CD8-positive, alpha-beta memory T cell (primary cell): ENCODE measurements around the gene HRH1. TPM values are rescaled to one million over a fixed set of nuclear protein-coding genes. Genes with fewer than 3 reads are reported as not detected.

ENCODE experiments used
- CTCF ChIA-PET: fragments of 350-600 bp; sonication (Branson Sonifier 250); formaldehyde crosslinking; loops from one replicate; lab custom pipeline; 2021; ENCODE audit warnings: antibody characterized with exemption; lab: Charles Lee
- POLR2A ChIA-PET: fragments of 350-600 bp; sonication (Branson Sonifier 250); formaldehyde crosslinking; loops from one replicate; lab custom pipeline; 2021; ENCODE audit warnings: antibody characterized with exemption; lab: Charles Lee
- DNase-seq, 5 donors: peaks; one replicate each; pipeline versions ENCODE4 v3.0.0 to v3.0.0-alpha.2; 2020 to 2022; ENCODE audit warnings: mixed read lengths in 1 of 5
- H3K27ac ChIP-seq: one replicate; pipeline ENCODE4 v1.7.0; 2013; ENCODE audit warnings: low read depth, mild to moderate bottlenecking, low read length, moderate library complexity
- H3K27me3 ChIP-seq: 2 replicates; pipeline ENCODE4 v1.7.0; 2013; ENCODE audit warnings: low read length, mild to moderate bottlenecking; ENCODE audit not compliant: insufficient read depth, poor library complexity, severe bottlenecking
- H3K36me3 ChIP-seq: 2 replicates; pipeline ENCODE4 v1.7.0; 2013; ENCODE audit warnings: mild to moderate bottlenecking, low read length, moderate library complexity; ENCODE audit not compliant: insufficient read depth
- H3K4me1 ChIP-seq: 2 replicates; pipeline ENCODE4 v1.7.0; 2013; ENCODE audit warnings: mild to moderate bottlenecking, low read length, moderate library complexity; ENCODE audit not compliant: insufficient read depth
- H3K4me3 ChIP-seq: 2 replicates; pipeline ENCODE4 v1.7.0; 2013; ENCODE audit warnings: mild to moderate bottlenecking, low read length
- H3K9me3 ChIP-seq: 2 replicates; pipeline ENCODE4 v1.7.0; 2013; ENCODE audit warnings: mild to moderate bottlenecking, low read length
- H3K27ac Mint-ChIP-seq, 8 donors: one replicate each; pipeline ENCODE4 v1.8.0; 2020 to 2021; ENCODE audit warnings: mixed read lengths in 8 of 8, mild to moderate bottlenecking in 6 of 8, inconsistent platforms in 3 of 8, moderate library complexity in 3 of 8
- H3K27me3 Mint-ChIP-seq, 2 donors: one replicate each; pipeline ENCODE4 v1.8.0; 2020 to 2021; ENCODE audit warnings: mixed read lengths in 2 of 2, mild to moderate bottlenecking in 1 of 2, moderate library complexity in 1 of 2
- H3K36me3 Mint-ChIP-seq, 3 donors: one replicate each; pipeline ENCODE4 v1.8.0; 2020 to 2021; ENCODE audit warnings: mixed read lengths in 3 of 3, inconsistent platforms in 1 of 3, mild to moderate bottlenecking in 1 of 3
- H3K4me1 Mint-ChIP-seq, 3 donors: one replicate each; pipeline ENCODE4 v1.8.0; 2020 to 2021; ENCODE audit warnings: mixed read lengths in 3 of 3, inconsistent platforms in 1 of 3, mild to moderate bottlenecking in 1 of 3
- H3K4me3 Mint-ChIP-seq, 7 donors: one replicate each; pipeline ENCODE4 v1.8.0; 2020 to 2021; ENCODE audit warnings: mixed read lengths in 7 of 7, mild to moderate bottlenecking in 6 of 7, moderate library complexity in 4 of 7, inconsistent platforms in 2 of 7
- H3K9me3 Mint-ChIP-seq, 5 donors: one replicate each; pipeline ENCODE4 v1.8.0; 2020 to 2022; ENCODE audit warnings: mixed read lengths in 5 of 5, mild to moderate bottlenecking in 3 of 5, moderate library complexity in 2 of 5, inconsistent platforms in 1 of 5
- polyA plus RNA-seq: library from polyadenylated mRNA; unstranded; fragments of 300-500 nt; fragmentation: Illumina TruSeq; gene quantifications from one replicate; pipeline ENCODE4 v1.2.3, GENCODE V29; 2021
- total RNA-seq, 2 experiments: library from RNA; stranded (reverse); gene quantifications; one replicate each; pipeline ENCODE4 v1.2.3, GENCODE V29; 2021

Gene HRH1
- total and polyA plus RNA-seq, 3 experiments from 2014 or later: 0.42 to 0.53 TPM; not detected in 1

DNA sequence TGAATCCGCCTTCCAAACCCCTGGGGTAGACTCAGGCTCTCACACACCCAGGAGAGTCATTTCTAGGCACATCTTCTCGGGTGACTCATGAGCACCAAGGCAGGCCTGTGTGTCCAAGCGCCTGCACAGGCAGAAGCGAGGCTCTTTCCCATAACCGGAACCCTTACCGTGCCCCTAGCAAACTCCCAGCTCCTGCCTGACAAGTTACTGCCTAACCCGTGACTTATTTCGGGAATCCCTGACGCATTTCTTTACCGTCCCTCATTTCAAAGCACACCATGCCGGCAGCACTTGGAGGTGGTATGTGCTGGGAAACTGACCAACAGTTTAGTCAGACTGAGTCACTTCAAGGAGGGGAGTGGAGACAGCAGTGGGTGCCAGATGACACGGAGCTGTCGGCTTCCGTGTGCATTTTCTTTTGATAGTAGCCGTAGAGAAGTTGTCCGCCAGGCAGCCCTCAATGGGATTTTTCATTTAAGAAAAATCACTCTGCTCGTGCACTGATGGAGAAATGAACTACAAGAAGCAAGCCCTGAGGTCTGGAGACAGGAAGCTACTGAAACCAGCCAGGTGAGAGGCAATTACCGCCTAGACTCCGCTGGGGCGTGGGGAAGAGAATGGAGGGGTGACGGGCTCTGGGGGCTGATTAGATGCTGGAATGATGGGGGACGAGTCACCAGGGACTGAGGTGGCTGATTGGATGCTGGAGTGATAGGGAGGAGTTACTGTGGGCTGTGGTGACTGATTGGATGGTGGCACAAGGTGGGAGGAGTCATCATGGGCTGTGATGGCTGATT lies 17.3 kb upstream of the HRH1 start:
- H3K27ac ChIP-seq: no peak overlapping the region
- DNase-seq: no peak
- Mint-ChIP-seq H3K4me3 (no peak overlapping the region), H3K27me3 (peaks cover 6 to 12% of the 10 kb centered on the region in 2 donors), H3K9me3 (peaks cover 0 to 4% (median 0%) of the 10 kb centered on the region in 5 donors), H3K36me3 (no peaks in the 10 kb centered on the region), H3K4me1 (peaks cover 0 to 6% (median 5%) of the 10 kb centered on the region in 3 donors), H3K27ac (peak overlapping the region in 2 of 8 donors; percentile 36 to 43)
- H3K27me3 ChIP-seq: peaks cover 3% of the 10 kb centered on the region
- H3K4me3 ChIP-seq: no peak overlapping the region
- ChIA-PET POLR2A (no interaction called here), CTCF (no interaction called here)
- no peaks in the 10 kb centered on the region for H3K36me3 ChIP-seq
- no peaks in the 10 kb centered on the region for H3K4me1 ChIP-seq
- H3K9me3 ChIP-seq: no peaks in the 10 kb centered on the region

DNA sequence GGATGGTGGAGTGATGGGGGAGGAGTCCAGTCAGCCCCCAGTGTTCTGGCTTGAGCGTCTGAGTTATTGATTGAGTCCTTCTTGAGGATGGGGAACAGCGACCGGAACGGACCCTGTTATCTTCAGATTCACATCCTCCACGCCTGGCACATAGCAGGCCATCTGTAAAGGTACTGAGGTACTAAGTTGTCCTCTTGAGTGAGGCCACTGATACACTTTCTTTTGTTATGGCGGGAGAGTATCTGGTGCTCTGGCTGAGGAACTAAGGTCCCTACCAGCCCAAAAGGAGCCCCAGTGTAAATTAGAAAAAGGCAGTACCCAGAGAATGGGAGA lies 16.7 kb upstream of the HRH1 start:
- Mint-ChIP-seq H3K4me3 (no peak overlapping the region), H3K4me1 (peaks cover 0 to 6% (median 5%) of the 10 kb centered on the region in 3 donors), H3K9me3 (peaks cover 0 to 4% (median 0%) of the 10 kb centered on the region in 5 donors), H3K27me3 (peaks cover 6 to 12% of the 10 kb centered on the region in 2 donors), H3K36me3 (no peaks in the 10 kb centered on the region), H3K27ac (no peak overlapping the region)
- ChIA-PET POLR2A (no interaction called here), CTCF (no interaction called here)
- H3K27me3 ChIP-seq: peaks cover 3% of the 10 kb centered on the region
- no peaks in the 10 kb centered on the region for H3K4me1 ChIP-seq
- no peaks in the 10 kb centered on the region for H3K36me3 ChIP-seq
- H3K9me3 ChIP-seq: no peaks in the 10 kb centered on the region
- H3K4me3 ChIP-seq: no peak overlapping the region
- no peak overlapping the region for H3K27ac ChIP-seq
- no peak for DNase-seq

DNA sequence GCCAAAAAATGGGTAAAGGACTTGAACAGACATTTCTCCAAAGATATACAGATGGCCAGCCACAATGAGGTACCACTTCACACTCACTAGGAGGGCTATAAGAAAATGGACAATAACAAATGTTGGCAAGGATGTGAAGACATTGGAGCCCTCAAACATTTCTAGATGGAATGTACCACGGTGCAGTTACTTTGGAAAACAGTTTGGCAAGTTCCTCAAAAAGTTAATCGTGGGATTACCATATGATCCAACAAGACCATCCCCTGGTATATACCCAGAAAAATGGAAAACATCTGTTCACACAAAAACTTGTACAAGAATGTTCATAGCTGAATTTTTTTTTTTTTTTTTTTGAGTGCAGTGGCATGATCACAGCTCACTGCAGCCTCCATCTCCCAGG lies 15.9 kb upstream of the HRH1 start:
- peaks cover 0 to 6% (median 5%) of the 10 kb centered on the region in 3 donors for H3K4me1 Mint-ChIP-seq
- ChIA-PET POLR2A (no interaction called here), CTCF (no interaction called here)
- Histone ChIP-seq H3K27me3 (peaks cover 3% of the 10 kb centered on the region), H3K9me3 (no peaks in the 10 kb centered on the region), H3K27ac (no peak overlapping the region), H3K4me3 (no peak overlapping the region), H3K4me1 (no peaks in the 10 kb centered on the region), H3K36me3 (no peaks in the 10 kb centered on the region)
- no peak for DNase-seq
- no peak overlapping the region for H3K27ac Mint-ChIP-seq
- no peaks in the 10 kb centered on the region for H3K36me3 Mint-ChIP-seq
- peaks cover 6 to 18% of the 10 kb centered on the region in 2 donors for H3K27me3 Mint-ChIP-seq
- H3K9me3 Mint-ChIP-seq: peaks cover 0 to 4% (median 0%) of the 10 kb centered on the region in 5 donors
- no peak overlapping the region for H3K4me3 Mint-ChIP-seq

DNA sequence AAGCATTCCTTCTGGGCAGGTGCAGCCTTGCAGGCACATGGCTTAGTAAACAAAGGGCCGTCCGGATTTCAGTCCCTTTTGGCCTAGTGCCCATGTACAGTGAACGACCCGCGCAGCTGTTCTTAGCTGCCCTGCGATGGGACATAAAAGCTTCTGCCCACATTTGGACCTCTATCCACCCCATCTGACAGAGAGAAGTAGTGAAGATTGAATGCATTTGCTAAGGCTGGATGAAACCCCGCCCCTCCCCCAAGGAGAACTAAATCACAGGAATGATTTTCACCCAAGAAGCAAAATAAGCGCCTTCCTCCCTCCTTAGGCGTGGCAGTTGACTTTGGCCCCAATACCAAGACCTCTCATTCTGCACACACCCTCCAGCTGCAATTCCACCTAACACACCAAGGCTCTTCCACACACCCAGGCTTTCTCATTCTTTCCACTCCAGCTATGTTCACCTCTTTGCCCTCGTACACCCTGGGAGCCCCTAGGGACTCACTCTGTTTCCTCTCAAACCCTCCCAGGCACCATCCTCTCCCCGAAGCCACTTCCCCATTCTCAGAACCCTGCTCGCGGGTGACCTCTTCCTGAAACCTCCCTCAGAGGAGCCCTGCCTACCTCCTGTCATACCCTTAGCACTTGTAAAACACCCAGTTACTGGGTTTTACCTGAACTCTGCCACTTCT lies 14.1 kb upstream of the HRH1 start:
- Mint-ChIP-seq H3K27ac (no peak overlapping the region), H3K27me3 (peaks cover 6 to 21% of the 10 kb centered on the region in 2 donors), H3K4me1 (peaks cover 0 to 6% (median 5%) of the 10 kb centered on the region in 3 donors), H3K9me3 (peaks cover 0 to 4% (median under 1%) of the 10 kb centered on the region in 5 donors), H3K4me3 (no peak overlapping the region), H3K36me3 (no peaks in the 10 kb centered on the region)
- Histone ChIP-seq H3K4me3 (no peak overlapping the region), H3K27me3 (peaks cover 3% of the 10 kb centered on the region), H3K27ac (no peak overlapping the region), H3K4me1 (no peaks in the 10 kb centered on the region), H3K9me3 (no peaks in the 10 kb centered on the region), H3K36me3 (no peaks in the 10 kb centered on the region)
- CTCF ChIA-PET: no interaction called here
- POLR2A ChIA-PET: no interaction called here
- DNase-seq: peak in 1 of 5 donors; percentile 9

DNA sequence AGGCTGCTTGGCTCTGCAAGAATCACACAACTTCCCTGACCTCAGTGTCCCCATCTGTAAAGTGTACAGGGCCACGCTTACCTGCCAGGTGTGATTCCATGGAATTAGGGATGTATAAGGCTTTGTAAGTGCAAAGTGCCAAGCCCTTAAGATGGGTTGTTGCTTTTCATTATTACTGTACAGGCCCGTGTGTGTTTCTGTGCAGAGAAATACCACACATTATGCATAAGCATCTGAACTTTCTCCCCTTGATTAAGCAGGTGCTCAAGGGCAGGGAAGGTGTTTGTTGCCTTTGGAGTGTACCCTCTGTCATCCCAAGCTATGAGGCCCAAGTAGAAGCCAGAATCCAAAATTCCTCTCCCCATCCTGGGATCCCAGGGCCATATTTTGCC lies 13.6 kb upstream of the HRH1 start:
- Histone ChIP-seq H3K9me3 (no peaks in the 10 kb centered on the region), H3K4me1 (no peaks in the 10 kb centered on the region), H3K27me3 (peaks cover 3% of the 10 kb centered on the region), H3K36me3 (no peaks in the 10 kb centered on the region), H3K27ac (no peak overlapping the region), H3K4me3 (no peak overlapping the region)
- no peak for DNase-seq
- peaks cover 6 to 21% of the 10 kb centered on the region in 2 donors for H3K27me3 Mint-ChIP-seq
- peaks cover 0 to 6% (median 5%) of the 10 kb centered on the region in 3 donors for H3K4me1 Mint-ChIP-seq
- H3K9me3 Mint-ChIP-seq: peaks cover 0 to 4% (median 1%) of the 10 kb centered on the region in 5 donors
- no peaks in the 10 kb centered on the region for H3K36me3 Mint-ChIP-seq
- no peak overlapping the region for H3K4me3 Mint-ChIP-seq
- ChIA-PET CTCF (no interaction called here), POLR2A (no interaction called here)
- H3K27ac Mint-ChIP-seq: no peak overlapping the region

DNA sequence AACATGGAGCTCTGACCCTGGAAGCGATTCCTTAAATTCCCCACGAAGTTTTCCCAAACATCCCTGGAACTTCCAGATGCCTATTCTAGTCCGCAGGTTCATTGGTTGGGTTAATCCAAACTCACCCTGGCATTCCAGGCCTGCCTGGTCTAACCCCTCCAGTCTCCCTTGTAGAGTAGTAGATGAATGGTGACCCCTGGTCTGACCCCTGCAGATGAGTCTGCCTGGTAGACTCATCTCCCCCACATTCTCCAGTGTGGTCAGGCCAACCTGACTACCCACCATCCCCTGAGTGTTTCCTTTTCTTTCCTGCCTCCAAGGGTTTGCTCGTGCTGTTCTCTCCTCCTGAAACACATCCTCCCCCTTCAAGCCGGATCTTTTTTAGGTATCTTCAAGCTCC lies 10.8 kb upstream of the HRH1 start:
- CTCF ChIA-PET: no interaction called here

DNA sequence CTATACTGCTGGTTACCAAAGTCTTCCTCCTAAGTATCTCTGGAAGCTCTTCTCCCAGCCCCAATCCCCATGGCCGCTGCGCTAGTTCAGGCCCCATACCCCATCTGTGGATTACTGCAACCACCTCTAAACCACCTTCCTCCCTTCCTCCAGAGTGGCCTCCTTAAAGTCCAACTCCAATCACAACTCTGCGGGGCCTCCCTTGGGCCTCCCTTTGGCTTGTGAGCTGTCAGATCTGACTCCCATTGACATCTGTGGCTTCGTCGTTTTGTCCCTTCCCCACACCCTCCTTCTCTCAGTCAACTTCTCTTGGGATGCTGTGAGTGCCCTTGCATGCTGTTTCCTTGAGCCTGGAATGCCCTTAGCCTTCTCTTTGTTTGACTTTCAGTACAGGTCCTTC lies 9.3 kb upstream of the HRH1 start:
- Mint-ChIP-seq H3K27me3 (peaks cover 13 to 40% of the 10 kb centered on the region in 2 donors), H3K9me3 (peaks cover 0 to 1% (median 0%) of the 10 kb centered on the region in 5 donors), H3K27ac (no peak overlapping the region), H3K4me3 (no peak overlapping the region), H3K4me1 (peaks cover 0 to 6% (median 5%) of the 10 kb centered on the region in 3 donors), H3K36me3 (no peaks in the 10 kb centered on the region)
- no peaks in the 10 kb centered on the region for H3K4me1 ChIP-seq
- H3K36me3 ChIP-seq: no peaks in the 10 kb centered on the region
- no peak overlapping the region for H3K27ac ChIP-seq
- H3K4me3 ChIP-seq: no peak overlapping the region
- POLR2A ChIA-PET: no interaction called here
- DNase-seq: no peak
- CTCF ChIA-PET: no interaction called here
- no peaks in the 10 kb centered on the region for H3K9me3 ChIP-seq
- peaks cover 2% of the 10 kb centered on the region for H3K27me3 ChIP-seq

More for the DNA sequence above, 10.8 kb upstream of the HRH1 start:
- peaks cover 0 to 1% (median 0%) of the 10 kb centered on the region in 5 donors for H3K9me3 Mint-ChIP-seq
- Histone ChIP-seq H3K4me3 (no peak overlapping the region), H3K9me3 (no peaks in the 10 kb centered on the region), H3K27ac (no peak overlapping the region), H3K36me3 (no peaks in the 10 kb centered on the region), H3K27me3 (peaks cover 3% of the 10 kb centered on the region), H3K4me1 (no peaks in the 10 kb centered on the region)
- H3K27me3 Mint-ChIP-seq: peaks cover 14 to 32% of the 10 kb centered on the region in 2 donors
- POLR2A ChIA-PET: no interaction called here
- no peak overlapping the region for H3K4me3 Mint-ChIP-seq
- no peak for DNase-seq
- no peaks in the 10 kb centered on the region for H3K36me3 Mint-ChIP-seq
- no peak overlapping the region for H3K27ac Mint-ChIP-seq
- H3K4me1 Mint-ChIP-seq: peaks cover 0 to 6% (median 5%) of the 10 kb centered on the region in 3 donors

DNA sequence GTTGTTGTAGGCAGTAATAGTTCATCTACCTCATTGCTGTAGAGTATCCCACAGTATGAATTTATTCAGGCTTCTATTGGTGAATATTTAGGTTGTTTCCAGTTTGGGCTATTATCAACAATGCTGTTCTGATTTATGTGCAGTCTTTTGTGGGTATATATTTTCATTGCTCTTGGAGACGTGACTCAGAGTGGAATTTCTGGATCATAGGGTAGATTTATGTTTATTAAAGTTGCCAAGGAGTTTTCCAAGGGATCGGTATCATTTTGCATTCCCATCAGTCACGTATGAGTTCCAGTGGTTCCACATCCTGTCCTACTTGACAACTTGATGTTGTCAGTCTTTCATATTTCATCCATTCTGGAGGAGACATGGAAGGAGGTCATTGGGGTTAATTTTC lies 8.4 kb upstream of the HRH1 start:
- Histone ChIP-seq H3K27ac (no peak overlapping the region), H3K4me1 (no peaks in the 10 kb centered on the region), H3K27me3 (no peaks in the 10 kb centered on the region), H3K9me3 (no peaks in the 10 kb centered on the region), H3K36me3 (no peaks in the 10 kb centered on the region), H3K4me3 (no peak overlapping the region)
- peaks cover 0 to 1% (median 0%) of the 10 kb centered on the region in 5 donors for H3K9me3 Mint-ChIP-seq
- no peak for DNase-seq
- ChIA-PET POLR2A (no interaction called here), CTCF (no interaction called here)
- H3K27ac Mint-ChIP-seq: no peak overlapping the region
- no peaks in the 10 kb centered on the region for H3K4me1 Mint-ChIP-seq
- H3K4me3 Mint-ChIP-seq: no peak overlapping the region
- H3K36me3 Mint-ChIP-seq: no peaks in the 10 kb centered on the region
- H3K27me3 Mint-ChIP-seq: peaks cover 14 to 38% of the 10 kb centered on the region in 2 donors
